ENCODE results near the gene TLL1.

GRCh38 chr4:165906272-165906671, 33.2 kb downstream of the TLL1 start:
- TF ChIP-seq CTCF (IDR thresholded peaks at IDR 0.05) (no peak), POLR2A (IDR thresholded peaks at IDR 0.05) (no peak)
